OCI-LY7 (cell line): ENCODE measurements around the gene MCTP2. TPM values are rescaled to one million over a fixed set of nuclear protein-coding genes. Genes with fewer than 3 reads are reported as not detected.

ENCODE experiments used
- BruUV-seq: library from RNA; stranded (reverse); fragments of 400-500 nt; replicated peaks from 2 replicates; lab custom pipeline; 2021; lab: Mats Ljungman, UMichigan
- CTCF ChIA-PET: fragments of 300-600 bp; sonication (Branson Sonifier 250); formaldehyde crosslinking; loops from one replicate; lab custom pipeline; 2022; ENCODE audit warnings: antibody characterized with exemption; ENCODE audit not compliant: unreplicated experiment; lab: Charles Lee
- POLR2A ChIA-PET: fragments of 300-600 bp; sonication (Branson Sonifier 250); formaldehyde crosslinking; loops from one replicate; lab custom pipeline; 2022; ENCODE audit warnings: antibody characterized with exemption; lab: Charles Lee
- DNase-seq: peaks from one replicate; pipeline ENCODE4 v3.0.0-alpha.2; 2015; ENCODE audit warnings: low spot score
- H2AFZ ChIP-seq: fragments of 200-600 bp; sonication (generic), shearing (Covaris generic); 2 replicates; pipeline ENCODE4 v1.6.1; 2014; ENCODE audit warnings: mild to moderate bottlenecking, antibody characterized with exemption, low read length, moderate library complexity
- H3K27ac ChIP-seq: fragments of 200-600 bp; sonication (generic); 2 replicates; pipeline ENCODE4 v1.5.1; 2014; ENCODE audit warnings: mixed run types, low read depth, mild to moderate bottlenecking, moderate library complexity, low read length, inconsistent platforms; ENCODE audit not compliant: poor library complexity, severe bottlenecking
- H3K36me3 ChIP-seq: fragments of 200-600 bp; sonication (generic); 2 replicates; pipeline ENCODE4 v1.6.1; 2014; ENCODE audit warnings: mild to moderate bottlenecking, antibody characterized with exemption, low read length, moderate library complexity, mixed read lengths; ENCODE audit not compliant: insufficient read depth
- H3K4me1 ChIP-seq: fragments of 200-600 bp; sonication (generic); 2 replicates; pipeline ENCODE4 v1.5.1; 2014; ENCODE audit warnings: mild to moderate bottlenecking, low read length; ENCODE audit not compliant: insufficient read depth, poor library complexity, severe bottlenecking
- H3K4me2 ChIP-seq: fragments of 200-600 bp; sonication (generic); 2 replicates; pipeline ENCODE4 v1.6.1; 2014; ENCODE audit warnings: mild to moderate bottlenecking, low read length
- H3K4me3 ChIP-seq: fragments of 200-600 bp; sonication (generic); 2 replicates; pipeline ENCODE4 v1.5.1; 2014; ENCODE audit warnings: mild to moderate bottlenecking, low read depth, low read length; ENCODE audit not compliant: poor library complexity, severe bottlenecking
- H3K79me2 ChIP-seq: fragments of 200-600 bp; sonication (generic); 2 replicates; pipeline ENCODE4 v1.6.1; 2016; ENCODE audit warnings: low read depth, mild to moderate bottlenecking, low read length, moderate library complexity, mixed read lengths; ENCODE audit not compliant: insufficient read depth
- H3K9me2 ChIP-seq: fragments of 200-600 bp; sonication (generic); 2 replicates; pipeline ENCODE4 v1.6.1; 2016; ENCODE audit warnings: mild to moderate bottlenecking, low read length, mixed read lengths; ENCODE audit not compliant: insufficient read depth
- H3K9me3 ChIP-seq: fragments of 200-600 bp; sonication (generic); 2 replicates; pipeline ENCODE4 v1.6.1; 2014; ENCODE audit warnings: mild to moderate bottlenecking, mixed run types, low read length, mixed read lengths
- H4K20me1 ChIP-seq: fragments of 200-600 bp; sonication (generic); 2 replicates; pipeline ENCODE4 v1.6.1; 2014; ENCODE audit warnings: mild to moderate bottlenecking, antibody characterized with exemption, low read length, moderate library complexity, mixed read lengths; ENCODE audit not compliant: insufficient read depth
- EZH2phosphoT487 ChIP-seq: fragments of 200-600 bp; sonication (generic); IDR thresholded peaks from 2 replicates; pipeline ENCODE4 v1.6.1; 2018; ENCODE audit warnings: low read depth, borderline replicate concordance, mild to moderate bottlenecking, mixed run types, antibody characterized with exemption, low read length, moderate library complexity, mixed read lengths
- intact Hi-C: fragments of 100-400 bp; cut with micrococcal nuclease; formaldehyde crosslinking; loops from one replicate; pipeline ENCODE4 v1.10.0; 2022; ENCODE audit not compliant: unreplicated experiment
- total RNA-seq, 2 experiments: library from RNA; depleted of rRNA in 1 of 2; stranded (reverse); fragments of >200 nt in 1 of 2; shearing (Covaris generic) in 1 of 2; gene quantifications; 2 replicates each; pipeline ENCODE4 v1.2.3, GENCODE V29; 2014 to 2022
- TF ChIP-seq, protein P1 (sequence below): fragments of 200-600 bp; sonication (generic); conservative IDR thresholded peaks from 2 replicates; pipeline ENCODE4 v1.5.1; 2014; ENCODE audit warnings: mild to moderate bottlenecking, antibody characterized with exemption, low read length, moderate library complexity, mixed read lengths

MCTP2 gene
- total RNA-seq, 2 experiments from 2014 or later, result 73.2 to 90.6 TPM

DNA sequence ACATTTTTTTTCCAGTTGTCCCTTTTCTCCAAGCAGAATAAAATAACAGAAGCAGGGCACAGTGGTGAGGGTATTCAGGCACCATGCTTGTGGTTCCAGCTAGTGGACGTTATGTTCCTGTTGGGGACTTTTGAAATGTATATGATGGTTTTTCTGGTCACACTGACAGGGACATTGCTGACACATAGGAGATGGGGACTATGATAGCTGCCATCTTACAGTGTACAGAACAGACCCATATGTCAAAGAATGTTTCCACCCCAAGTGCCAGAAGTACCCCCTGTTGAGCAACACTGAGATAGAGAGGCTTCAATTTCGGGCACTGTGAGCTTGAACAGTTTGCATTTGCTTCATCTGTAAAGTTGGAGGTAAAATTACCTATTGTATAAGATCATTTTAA lies 38.6 kb downstream of the MCTP2 start:
- no peak overlapping the region for H3K27ac ChIP-seq
- no TSS peak for BruUV-seq
- no peak for DNase-seq
- intact Hi-C loops, result no loop called here
- CTCF ChIA-PET, result no interaction called here
- H3K9me3 ChIP-seq, result no peaks in the 10 kb centered on the region
- H3K4me2 ChIP-seq, result peak overlapping the region; percentile 8; the same call in 1 of the 2 replicates
- no peak overlapping the region for H3K4me3 ChIP-seq
- TF ChIP-seq EZH2phosphoT487, result no peak
- TF ChIP-seq, protein P1, sequence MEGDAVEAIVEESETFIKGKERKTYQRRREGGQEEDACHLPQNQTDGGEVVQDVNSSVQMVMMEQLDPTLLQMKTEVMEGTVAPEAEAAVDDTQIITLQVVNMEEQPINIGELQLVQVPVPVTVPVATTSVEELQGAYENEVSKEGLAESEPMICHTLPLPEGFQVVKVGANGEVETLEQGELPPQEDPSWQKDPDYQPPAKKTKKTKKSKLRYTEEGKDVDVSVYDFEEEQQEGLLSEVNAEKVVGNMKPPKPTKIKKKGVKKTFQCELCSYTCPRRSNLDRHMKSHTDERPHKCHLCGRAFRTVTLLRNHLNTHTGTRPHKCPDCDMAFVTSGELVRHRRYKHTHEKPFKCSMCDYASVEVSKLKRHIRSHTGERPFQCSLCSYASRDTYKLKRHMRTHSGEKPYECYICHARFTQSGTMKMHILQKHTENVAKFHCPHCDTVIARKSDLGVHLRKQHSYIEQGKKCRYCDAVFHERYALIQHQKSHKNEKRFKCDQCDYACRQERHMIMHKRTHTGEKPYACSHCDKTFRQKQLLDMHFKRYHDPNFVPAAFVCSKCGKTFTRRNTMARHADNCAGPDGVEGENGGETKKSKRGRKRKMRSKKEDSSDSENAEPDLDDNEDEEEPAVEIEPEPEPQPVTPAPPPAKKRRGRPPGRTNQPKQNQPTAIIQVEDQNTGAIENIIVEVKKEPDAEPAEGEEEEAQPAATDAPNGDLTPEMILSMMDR, result no peak
- peaks cover 21% of the 10 kb centered on the region for H3K36me3 ChIP-seq
- H3K9me2 ChIP-seq, result no peaks in the 10 kb centered on the region
- no peak overlapping the region for H2AFZ ChIP-seq
- POLR2A ChIA-PET, result interaction anchor here (0.7 to 3.7 kb wide), 5 partner anchors 9 to 37 kb away, joined by 3 to 22 read pairs (median 3); no protein-coding TSS in a partner anchor
- peaks cover 77% of the 10 kb centered on the region for H3K4me1 ChIP-seq
- H4K20me1 ChIP-seq, result no peaks in the 10 kb centered on the region
- peaks cover 86% of the 10 kb centered on the region for H3K79me2 ChIP-seq

GRCh38 chr15:94270570-94270969 lies 39.2 kb downstream of the MCTP2 start:
- peak overlapping the region; percentile 8 for H3K4me2 ChIP-seq
- H3K4me1 ChIP-seq, result peaks cover 74% of the 10 kb centered on the region
- peaks cover 17% of the 10 kb centered on the region for H3K36me3 ChIP-seq
- H3K27ac ChIP-seq, result no peak overlapping the region
- TF ChIP-seq EZH2phosphoT487, result no peak
- TF ChIP-seq, protein P1, result no peak
- POLR2A ChIA-PET, result interaction anchor here (1.3 to 3.7 kb wide), 2 partner anchors 18 to 36 kb away, joined by 3 to 22 read pairs; no protein-coding TSS in a partner anchor
- DNase-seq, result no peak
- no peaks in the 10 kb centered on the region for H3K9me2 ChIP-seq
- CTCF ChIA-PET, result no interaction called here
- no peaks in the 10 kb centered on the region for H4K20me1 ChIP-seq
- H2AFZ ChIP-seq, result no peak overlapping the region
- H3K79me2 ChIP-seq, result peaks cover 86% of the 10 kb centered on the region
- no peaks in the 10 kb centered on the region for H3K9me3 ChIP-seq
- intact Hi-C loops, result no loop called here
- no peak overlapping the region for H3K4me3 ChIP-seq
- BruUV-seq, result no TSS peak

DNA sequence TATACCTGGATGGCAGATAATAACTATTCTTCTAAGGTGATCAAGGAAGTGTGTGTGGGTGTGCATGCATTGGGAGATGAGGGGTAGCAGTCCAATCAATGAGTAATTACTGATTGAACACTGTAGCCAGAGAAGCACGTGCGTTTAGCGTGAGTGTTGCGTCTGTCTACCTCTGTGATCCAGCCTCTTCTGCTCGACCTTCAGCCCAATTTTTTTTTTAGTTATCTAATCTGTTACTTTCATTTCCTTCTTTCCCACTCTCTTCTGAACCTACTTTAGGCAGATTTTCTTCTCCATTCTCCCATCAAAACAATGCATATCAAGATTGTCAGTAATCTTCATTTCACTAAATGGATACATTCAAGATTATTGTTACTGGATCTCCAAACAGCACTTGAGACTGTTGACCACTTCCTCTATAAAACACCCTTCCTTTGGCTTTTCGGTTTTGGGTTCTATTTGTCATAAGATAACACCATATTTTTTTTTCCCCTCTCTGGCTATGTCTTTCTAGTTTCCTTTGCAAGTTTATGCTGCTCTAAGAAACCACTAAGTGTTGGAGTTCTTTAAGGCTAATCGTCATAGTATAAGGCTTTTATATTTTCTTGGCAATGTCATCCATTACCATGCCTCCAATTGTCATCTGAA lies 41.0 kb downstream of the MCTP2 start:
- BruUV-seq, result no TSS peak
- H3K79me2 ChIP-seq, result peaks cover 86% of the 10 kb centered on the region; the same call in 1 of the 2 replicates
- intact Hi-C loops, result no loop called here
- H3K36me3 ChIP-seq, result peaks cover 6% of the 10 kb centered on the region; the same call in 1 of the 2 replicates
- no peak for TF ChIP-seq EZH2phosphoT487
- TF ChIP-seq, protein P1, result no peak
- H3K9me2 ChIP-seq, result no peaks in the 10 kb centered on the region
- peak; percentile 27 for DNase-seq
- no peak overlapping the region for H2AFZ ChIP-seq
- peak overlapping the region; percentile 20 for H3K27ac ChIP-seq
- peak overlapping the region; percentile 52 for H3K4me2 ChIP-seq
- CTCF ChIA-PET, result no interaction called here
- POLR2A ChIA-PET, result interaction anchor here (2.0 kb wide), 1 partner anchor 12 kb away, joined by 4 read pairs; no protein-coding TSS in a partner anchor
- no peaks in the 10 kb centered on the region for H4K20me1 ChIP-seq
- no peak overlapping the region for H3K4me3 ChIP-seq
- H3K9me3 ChIP-seq, result no peaks in the 10 kb centered on the region
- peaks cover 64% of the 10 kb centered on the region for H3K4me1 ChIP-seq
